HFF-Myc (cell line): ENCODE results near the gene S1PR5.
"Not testable (repeated sequence)": the region's sequence is repeated elsewhere in the genome, so short reads cannot be mapped to it uniquely, and the experiment has no call there.

Experiments used
- DNase-seq: peaks from one replicate; pipeline ENCODE4 v3.0.0-alpha.2; 2011; ENCODE audit warnings: low read depth; ENCODE audit errors: extremely low read depth
- H3K4me3 ChIP-seq: replicated peaks from 2 replicates; pipeline ENCODE4 v1.5.1; 2011; ENCODE audit warnings: low read depth, mild to moderate bottlenecking, control low read depth, low read length
- CTCF ChIP-seq: IDR thresholded peaks from 2 replicates; pipeline ENCODE4 v1.5.1; 2012; ENCODE audit warnings: mild to moderate bottlenecking, low read depth, low read length, control low read depth; ENCODE audit errors: missing control alignments

S1PR5 gene

GRCh38 chr19:10535613-10536012, 18.4 kb upstream of the S1PR5 start:
- DNase-seq = no peak
- H3K4me3 ChIP-seq = no peak overlapping the region
- no peak for TF ChIP-seq CTCF

GRCh38 chr19:10533646-10534386, 16.6 kb upstream of the S1PR5 start:
- no peak overlapping the region for H3K4me3 ChIP-seq
- TF ChIP-seq CTCF = no peak
- DNase-seq = no peak

- no peak for DNase-seq
- no peak for TF ChIP-seq CTCF
Measured at GRCh38 chr19:10532457-10532856, 15.2 kb upstream of the S1PR5 start.

GRCh38 chr19:10526887-10527286, 9.6 kb upstream of the S1PR5 start:
- not testable (repeated sequence) for DNase-seq, H3K4me3 ChIP-seq

More at GRCh38 chr19:10532457-10532856, 15.2 kb upstream of the S1PR5 start:
- no peak overlapping the region for H3K4me3 ChIP-seq

- no peak for DNase-seq
- no peak overlapping the region for H3K4me3 ChIP-seq
- TF ChIP-seq CTCF = no peak
Measured at GRCh38 chr19:10525636-10526035, 8.4 kb upstream of the S1PR5 start.

GRCh38 chr19:10523135-10523636, 5.9 kb upstream of the S1PR5 start:
- TF ChIP-seq CTCF = no peak
- DNase-seq = no peak
- no peak overlapping the region for H3K4me3 ChIP-seq

GRCh38 chr19:10521461-10522171, 4.4 kb upstream of the S1PR5 start:
- H3K4me3 ChIP-seq = no peak overlapping the region
- no peak for DNase-seq
- no peak for TF ChIP-seq CTCF
